ENCODE results near the gene PEAR1.

DNA sequence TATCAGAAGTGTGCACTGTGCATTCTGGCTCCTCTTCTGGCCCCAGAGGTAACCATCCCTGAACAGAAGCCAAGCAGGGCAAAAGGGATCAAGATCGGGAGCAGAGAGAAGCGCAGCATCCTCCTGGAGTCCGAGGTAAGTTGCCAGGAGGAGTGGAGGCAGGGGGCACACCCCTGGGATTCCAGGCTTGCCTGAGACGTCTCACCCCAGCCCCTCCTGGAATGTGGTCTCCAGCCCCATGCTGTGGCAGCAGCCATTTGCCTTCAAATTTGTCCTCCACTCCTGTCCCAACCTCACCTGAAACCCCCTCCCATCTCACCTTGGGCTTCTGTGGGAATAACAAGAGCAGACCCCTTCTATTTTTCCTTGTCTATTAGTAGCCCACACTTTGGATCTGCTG lies 37.0 kb downstream of the PEAR1 start:
- no peak for TF ChIP-seq CEBPB (IDR thresholded peaks at IDR 0.05)
- no peak for TF ChIP-seq EGR1 (IDR thresholded peaks at IDR 0.05)
- TF ChIP-seq CREB1 (IDR thresholded peaks at IDR 0.05; ENCODE audit: low read depth) = no peak
- TF ChIP-seq, protein P1, sequence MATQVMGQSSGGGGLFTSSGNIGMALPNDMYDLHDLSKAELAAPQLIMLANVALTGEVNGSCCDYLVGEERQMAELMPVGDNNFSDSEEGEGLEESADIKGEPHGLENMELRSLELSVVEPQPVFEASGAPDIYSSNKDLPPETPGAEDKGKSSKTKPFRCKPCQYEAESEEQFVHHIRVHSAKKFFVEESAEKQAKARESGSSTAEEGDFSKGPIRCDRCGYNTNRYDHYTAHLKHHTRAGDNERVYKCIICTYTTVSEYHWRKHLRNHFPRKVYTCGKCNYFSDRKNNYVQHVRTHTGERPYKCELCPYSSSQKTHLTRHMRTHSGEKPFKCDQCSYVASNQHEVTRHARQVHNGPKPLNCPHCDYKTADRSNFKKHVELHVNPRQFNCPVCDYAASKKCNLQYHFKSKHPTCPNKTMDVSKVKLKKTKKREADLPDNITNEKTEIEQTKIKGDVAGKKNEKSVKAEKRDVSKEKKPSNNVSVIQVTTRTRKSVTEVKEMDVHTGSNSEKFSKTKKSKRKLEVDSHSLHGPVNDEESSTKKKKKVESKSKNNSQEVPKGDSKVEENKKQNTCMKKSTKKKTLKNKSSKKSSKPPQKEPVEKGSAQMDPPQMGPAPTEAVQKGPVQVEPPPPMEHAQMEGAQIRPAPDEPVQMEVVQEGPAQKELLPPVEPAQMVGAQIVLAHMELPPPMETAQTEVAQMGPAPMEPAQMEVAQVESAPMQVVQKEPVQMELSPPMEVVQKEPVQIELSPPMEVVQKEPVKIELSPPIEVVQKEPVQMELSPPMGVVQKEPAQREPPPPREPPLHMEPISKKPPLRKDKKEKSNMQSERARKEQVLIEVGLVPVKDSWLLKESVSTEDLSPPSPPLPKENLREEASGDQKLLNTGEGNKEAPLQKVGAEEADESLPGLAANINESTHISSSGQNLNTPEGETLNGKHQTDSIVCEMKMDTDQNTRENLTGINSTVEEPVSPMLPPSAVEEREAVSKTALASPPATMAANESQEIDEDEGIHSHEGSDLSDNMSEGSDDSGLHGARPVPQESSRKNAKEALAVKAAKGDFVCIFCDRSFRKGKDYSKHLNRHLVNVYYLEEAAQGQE (IDR thresholded peaks at IDR 0.05; ENCODE audit: low read depth) = no peak
- TF ChIP-seq NFIC (IDR thresholded peaks at IDR 0.05) = no peak
- TF ChIP-seq TAF1 (IDR thresholded peaks at IDR 0.05; ENCODE audit: low read depth) = no peak
- no peak for TF ChIP-seq FOXM1 (IDR thresholded peaks at IDR 0.05; ENCODE audit: borderline replicate concordance, low read depth)
- no peak for TF ChIP-seq MAX (IDR thresholded peaks at IDR 0.05)
- TF ChIP-seq EP300 (IDR thresholded peaks at IDR 0.05; ENCODE audit: borderline replicate concordance) = no peak
- no peak for TF ChIP-seq TCF12 (IDR thresholded peaks at IDR 0.05; ENCODE audit: low read depth)
